GM19455 (cell line): Measurements from ENCODE around the gene GUCD1.
"Not testable (repeated sequence)": the region's sequence is repeated elsewhere in the genome, so short reads cannot be mapped to it uniquely, and the experiment has no call there.

Experiments
- ATAC-seq: cut with Tn5 transposase; IDR thresholded peaks from one replicate; pipeline ENCODE4 v1.9.1; 2021; ENCODE audit not compliant: unreplicated experiment

GUCD1 gene

GRCh38 chr22:24530968-24531367, 24.0 kb downstream of the GUCD1 start:
- not testable (repeated sequence) for ATAC-seq

- no peak for ATAC-seq
These were observed 25.0 kb downstream of the GUCD1 start for GRCh38 chr22:24529898-24530297.

GRCh38 chr22:24526191-24526590, 28.7 kb downstream of the GUCD1 start:
- no peak for ATAC-seq

- no peak for ATAC-seq
These were observed 29.4 kb downstream of the GUCD1 start for GRCh38 chr22:24525416-24526037.

GRCh38 chr22:24523873-24524272, 31.1 kb downstream of the GUCD1 start:
- ATAC-seq = no peak

- ATAC-seq = no peak
These were observed 33.1 kb downstream of the GUCD1 start for GRCh38 chr22:24521791-24522245.

- no peak for ATAC-seq
These were observed 35.4 kb downstream of the GUCD1 start for GRCh38 chr22:24519496-24519895.

GRCh38 chr22:24518771-24519485, 36.0 kb downstream of the GUCD1 start:
- ATAC-seq = no peak

- ATAC-seq = no peak
These were observed 36.7 kb downstream of the GUCD1 start for GRCh38 chr22:24518228-24518627.

GRCh38 chr22:24517446-24517845, 37.5 kb downstream of the GUCD1 start:
- ATAC-seq = no peak

- ATAC-seq = no peak
These were observed 38.6 kb downstream of the GUCD1 start for GRCh38 chr22:24516301-24516737.

- no peak for ATAC-seq
These were observed 40.0 kb downstream of the GUCD1 start for GRCh38 chr22:24515027-24515338.

- ATAC-seq = no peak
These were observed 40.5 kb downstream of the GUCD1 start for GRCh38 chr22:24514241-24515026.

GRCh38 chr22:24513378-24514240, 41.3 kb downstream of the GUCD1 start:
- no peak for ATAC-seq

- ATAC-seq = no peak
These were observed 42.9 kb downstream of the GUCD1 start for GRCh38 chr22:24512043-24512442.

- no peak for ATAC-seq
These were observed 44.0 kb downstream of the GUCD1 start for GRCh38 chr22:24510637-24511625.

- ATAC-seq = no peak
These were observed 47.2 kb downstream of the GUCD1 start for GRCh38 chr22:24507716-24508115.

GRCh38 chr22:24506802-24507438, 48.0 kb downstream of the GUCD1 start:
- no peak for ATAC-seq

GRCh38 chr22:24504956-24505736, 49.8 kb downstream of the GUCD1 start:
- no peak for ATAC-seq
